Vein endothelial cell (primary cell): ENCODE measurements around the gene MRTFB. TPM values are rescaled to one million over a fixed set of nuclear protein-coding genes. Genes with fewer than 3 reads are reported as not detected.

Source experiments
- small RNA-seq: library from RNA; depleted of rRNA; stranded (forward); fragments of <200 nt; gene quantifications from one replicate; pipeline ENCODE3, GENCODE V24; 2012
- total RNA-seq: library from RNA; depleted of rRNA; stranded (reverse); fragments of >200 nt; gene quantifications from 2 replicates; pipeline ENCODE4 v1.2.3, GENCODE V29; 2012

Gene MRTFB, protein sequence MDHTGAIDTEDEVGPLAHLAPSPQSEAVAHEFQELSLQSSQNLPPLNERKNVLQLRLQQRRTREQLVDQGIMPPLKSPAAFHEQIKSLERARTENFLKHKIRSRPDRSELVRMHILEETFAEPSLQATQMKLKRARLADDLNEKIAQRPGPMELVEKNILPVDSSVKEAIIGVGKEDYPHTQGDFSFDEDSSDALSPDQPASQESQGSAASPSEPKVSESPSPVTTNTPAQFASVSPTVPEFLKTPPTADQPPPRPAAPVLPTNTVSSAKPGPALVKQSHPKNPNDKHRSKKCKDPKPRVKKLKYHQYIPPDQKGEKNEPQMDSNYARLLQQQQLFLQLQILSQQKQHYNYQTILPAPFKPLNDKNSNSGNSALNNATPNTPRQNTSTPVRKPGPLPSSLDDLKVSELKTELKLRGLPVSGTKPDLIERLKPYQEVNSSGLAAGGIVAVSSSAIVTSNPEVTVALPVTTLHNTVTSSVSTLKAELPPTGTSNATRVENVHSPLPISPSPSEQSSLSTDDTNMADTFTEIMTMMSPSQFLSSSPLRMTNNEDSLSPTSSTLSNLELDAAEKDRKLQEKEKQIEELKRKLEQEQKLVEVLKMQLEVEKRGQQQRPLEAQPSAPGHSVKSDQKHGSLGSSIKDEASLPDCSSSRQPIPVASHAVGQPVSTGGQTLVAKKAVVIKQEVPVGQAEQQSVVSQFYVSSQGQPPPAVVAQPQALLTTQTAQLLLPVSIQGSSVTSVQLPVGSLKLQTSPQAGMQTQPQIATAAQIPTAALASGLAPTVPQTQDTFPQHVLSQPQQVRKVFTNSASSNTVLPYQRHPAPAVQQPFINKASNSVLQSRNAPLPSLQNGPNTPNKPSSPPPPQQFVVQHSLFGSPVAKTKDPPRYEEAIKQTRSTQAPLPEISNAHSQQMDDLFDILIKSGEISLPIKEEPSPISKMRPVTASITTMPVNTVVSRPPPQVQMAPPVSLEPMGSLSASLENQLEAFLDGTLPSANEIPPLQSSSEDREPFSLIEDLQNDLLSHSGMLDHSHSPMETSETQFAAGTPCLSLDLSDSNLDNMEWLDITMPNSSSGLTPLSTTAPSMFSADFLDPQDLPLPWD
- total RNA-seq: 23.2 and 27.3 TPM in 2 replicates

DNA sequence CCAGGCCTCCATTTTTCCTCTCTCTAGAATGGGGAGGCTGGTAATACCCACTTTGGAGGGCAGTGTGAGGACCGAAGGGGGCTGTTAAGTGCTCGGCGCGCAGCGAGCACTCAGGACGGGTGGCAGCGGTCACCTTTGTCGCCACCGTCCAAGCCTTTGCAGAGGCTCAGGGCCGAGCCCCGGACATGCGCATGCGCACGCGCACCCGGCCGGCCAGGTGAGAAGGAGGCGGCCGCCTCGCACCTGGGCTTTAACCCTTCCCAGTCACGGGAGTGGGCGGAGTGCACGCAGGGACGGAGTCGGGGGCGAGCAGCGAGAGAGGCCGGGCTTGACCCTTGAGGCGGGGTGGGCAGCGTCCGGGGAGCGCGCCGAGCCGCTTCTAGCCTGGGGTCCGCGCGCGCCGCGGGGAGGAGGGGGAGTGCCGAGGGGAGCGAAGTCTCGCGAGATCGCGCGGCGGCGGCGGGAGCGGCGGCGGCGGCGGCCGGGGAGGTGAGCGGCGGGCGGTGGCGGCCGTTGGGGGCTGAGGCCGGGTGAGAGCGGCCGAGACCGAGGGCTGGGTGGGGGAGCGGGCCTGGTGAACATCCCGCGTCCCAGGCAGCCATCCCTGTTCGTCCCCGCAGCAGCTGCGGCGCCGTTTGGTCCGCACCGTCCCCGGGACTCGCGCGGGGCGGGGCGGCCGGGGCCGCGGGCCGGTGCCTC, at the start of gene MRTFB:
Gene MRTFB, plus strand, starts transcription at position 443 of the 699 bp plus-strand sequence. CDS start 69,288 bp downstream, outside the sequence.

Small RNAs within 50 kb of the gene (small RNA-seq; reads per million reads assigned to genes)
- gene MIR193B: 5.1 reads per million, percentile 93 among the genes with 10 or more reads in this experiment
- gene MIR365A: not detected
- gene RF00019: not detected

Other genes starting within 250 kb of the MRTFB start
- gene ERCC4, start 151.2 kb upstream of the MRTFB start, total RNA-seq: 10.1 and 10.9 TPM in 2 replicates